ENCODE results near the gene GNL3.

Gene GNL3

DNA sequence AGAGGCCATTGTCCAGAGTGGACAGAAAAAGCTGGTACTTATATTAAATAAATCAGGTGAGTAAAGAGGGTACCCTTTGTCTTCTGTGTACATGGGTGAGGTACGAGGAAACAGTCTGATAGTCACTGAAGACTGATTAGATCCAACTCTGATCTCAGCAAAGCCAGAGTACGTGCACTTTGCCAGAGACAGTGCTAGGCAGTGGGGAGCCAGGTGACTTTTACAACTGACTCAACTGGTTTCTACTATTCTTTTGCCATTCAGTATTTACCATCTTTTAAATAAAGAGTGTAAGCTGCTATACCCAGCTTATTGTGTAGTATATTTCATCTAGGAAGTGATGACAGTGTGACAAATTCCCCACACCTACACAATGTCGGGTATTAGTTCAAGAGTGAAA is 3.3 kb downstream of the GNL3 start:
- no peak for DNase-seq (ENCODE audit: low read depth)

GRCh38 chr3:52690560-52690959 is 4.7 kb downstream of the GNL3 start:
- no peak for DNase-seq (ENCODE audit: low read depth)

GRCh38 chr3:52693071-52693470 is 7.2 kb downstream of the GNL3 start:
- no peak for DNase-seq (ENCODE audit: low read depth)

DNA sequence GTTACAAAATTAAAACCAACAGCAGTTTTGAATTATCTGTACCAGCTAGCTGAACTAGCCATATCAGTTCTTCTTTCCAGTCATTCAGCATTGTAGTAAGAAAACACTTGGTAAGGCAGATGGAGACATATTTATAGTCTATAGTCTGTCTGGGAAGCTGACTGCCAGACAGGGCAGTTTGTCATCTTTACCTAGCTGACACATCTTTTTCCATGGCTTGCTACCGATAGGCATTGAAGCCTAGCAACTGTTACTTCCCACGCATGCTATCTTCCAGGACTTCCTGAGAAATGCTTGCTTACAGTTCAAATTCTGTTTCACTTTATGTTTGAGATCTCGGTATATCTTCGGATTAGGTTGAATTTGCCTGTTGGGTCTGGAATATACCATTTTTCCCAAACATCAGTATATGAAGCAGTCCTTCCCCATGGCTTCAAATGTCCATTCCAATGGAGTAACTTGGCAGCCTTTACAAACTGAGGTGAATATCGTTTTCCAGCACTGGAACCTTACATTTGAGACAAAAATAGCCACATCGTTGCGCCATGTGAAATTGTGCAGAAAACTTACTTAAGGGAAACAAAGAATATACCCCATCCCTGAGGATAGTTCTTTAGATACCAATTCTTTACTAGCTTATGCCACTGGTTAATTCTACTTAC is 8.8 kb downstream of the GNL3 start:
- no peak for DNase-seq (ENCODE audit: low read depth)

DNA sequence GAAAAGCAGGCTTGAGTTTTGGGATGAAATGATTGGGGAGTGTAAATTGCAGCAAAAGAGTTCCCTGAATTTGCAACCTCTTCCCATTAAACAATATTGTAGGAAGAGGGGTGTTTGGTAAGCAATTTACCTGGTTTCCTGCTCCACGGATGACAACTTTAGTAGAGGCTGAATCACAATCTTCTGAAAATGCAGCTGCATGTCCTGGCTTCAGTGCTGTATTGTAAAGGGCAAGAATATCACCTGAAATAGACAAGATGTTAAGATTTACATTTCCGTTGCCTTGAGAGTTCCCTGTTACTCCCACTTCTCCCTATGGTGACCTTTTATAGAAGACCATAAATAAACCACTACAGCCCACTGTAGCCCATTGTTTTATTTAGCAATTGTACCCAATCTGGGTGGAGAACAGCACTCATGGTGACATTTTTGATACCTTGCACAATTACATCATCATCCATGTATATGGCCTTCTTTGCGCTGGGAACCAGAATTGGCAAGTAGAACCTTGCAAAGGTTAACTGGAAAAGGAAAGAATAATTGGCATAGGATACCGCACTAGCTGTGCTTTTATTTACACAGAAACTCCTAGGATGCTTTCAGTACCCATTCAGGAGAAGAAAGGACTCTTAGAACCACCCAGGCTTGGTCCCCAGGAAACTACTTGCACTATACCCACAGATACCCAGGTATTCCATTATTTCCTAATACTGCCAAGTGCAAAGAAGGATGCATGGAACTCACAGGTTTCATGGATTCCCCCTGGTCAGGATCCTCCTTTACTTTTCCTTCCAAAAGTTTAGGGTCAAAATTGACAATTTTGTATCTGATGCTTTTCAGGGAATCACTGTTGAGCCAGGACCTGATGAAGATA is 10.2 kb downstream of the GNL3 start:
- DNase-seq (ENCODE audit: low read depth): no peak

- DNase-seq (ENCODE audit: low read depth): no peak
Observed at GRCh38 chr3:52696830-52697631, 11.2 kb downstream of the GNL3 start.

- no peak for DNase-seq (ENCODE audit: low read depth)
Observed at GRCh38 chr3:52697632-52697965, 11.8 kb downstream of the GNL3 start.

GRCh38 chr3:52703341-52703740 is 17.5 kb downstream of the GNL3 start:
- DNase-seq (ENCODE audit: low read depth): no peak

DNA sequence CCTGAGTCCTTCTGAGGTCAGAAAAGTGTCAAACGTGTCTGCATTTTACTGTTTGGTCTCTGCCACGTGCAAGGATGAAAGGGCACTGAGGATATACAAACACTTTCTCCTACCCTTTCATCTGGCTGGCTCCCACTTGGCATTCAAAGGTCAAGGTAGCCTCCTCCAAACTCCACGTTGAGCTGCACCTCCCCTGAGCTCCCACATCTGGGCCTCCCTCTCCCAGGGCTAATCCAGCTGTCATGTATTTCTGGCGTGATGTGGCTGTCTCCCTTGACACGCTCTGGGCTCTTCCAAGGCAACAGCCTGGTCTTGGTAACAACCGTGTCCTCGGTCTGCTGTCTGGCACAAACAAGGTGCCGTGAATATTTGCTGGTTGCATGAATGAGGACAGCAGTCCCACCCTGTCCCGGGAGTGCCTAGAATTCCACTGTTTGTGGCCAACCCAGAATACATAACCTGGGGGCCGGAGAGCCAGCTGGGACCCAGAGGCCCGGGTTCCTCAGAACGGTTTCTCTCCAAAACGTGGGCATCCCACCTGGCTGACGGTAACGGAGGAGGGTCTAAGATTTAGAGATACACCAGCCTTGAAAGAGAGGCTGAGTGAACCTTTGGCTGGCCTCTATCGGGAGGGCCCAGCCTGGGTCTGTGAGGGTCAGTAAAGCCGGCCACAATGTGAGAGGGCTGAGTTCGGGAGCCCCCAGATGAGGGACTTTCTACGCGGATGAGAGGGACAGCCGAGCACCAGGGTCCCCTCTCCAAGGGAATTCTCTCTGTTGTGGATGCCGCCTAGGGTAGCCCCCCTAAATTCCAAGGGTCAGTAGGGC is 19.0 kb downstream of the GNL3 start:
- DNase-seq (ENCODE audit: low read depth): no peak

- no peak for DNase-seq (ENCODE audit: low read depth)
Observed at GRCh38 chr3:52705438-52705687, 19.5 kb downstream of the GNL3 start.

- DNase-seq (ENCODE audit: low read depth): peak; percentile 77
Observed at GRCh38 chr3:52705688-52706686, 20.2 kb downstream of the GNL3 start, which contains the start of the genes GLT8D1 and SPCS1. Gene GLT8D1 (minus strand): TSS chr3:52705791. CDS start chr3:52700460, 5,331 bp downstream. Gene SPCS1 (plus strand): TSS chr3:52706106. CDS start chr3:52706247, 141 bp downstream.

DNA sequence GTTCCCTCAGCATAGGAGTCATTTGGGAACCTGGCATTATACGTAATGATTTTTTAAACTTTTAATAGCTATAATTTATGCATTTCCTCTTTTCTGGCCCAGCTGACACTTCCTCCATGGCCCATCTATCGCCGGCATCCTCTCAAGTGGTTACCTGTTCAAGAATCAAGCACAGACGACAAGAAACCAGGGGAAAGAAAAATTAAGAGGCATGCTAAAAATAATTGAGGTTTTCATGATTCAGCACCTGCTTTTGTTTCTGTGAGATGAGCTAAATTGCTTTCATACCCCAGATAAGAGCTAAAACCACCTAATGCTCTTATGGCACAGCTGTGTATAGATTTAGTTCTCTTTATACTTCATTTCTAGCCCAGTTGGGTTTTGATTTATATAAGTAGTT is 21.8 kb downstream of the GNL3 start:
- DNase-seq (ENCODE audit: low read depth): no peak

DNA sequence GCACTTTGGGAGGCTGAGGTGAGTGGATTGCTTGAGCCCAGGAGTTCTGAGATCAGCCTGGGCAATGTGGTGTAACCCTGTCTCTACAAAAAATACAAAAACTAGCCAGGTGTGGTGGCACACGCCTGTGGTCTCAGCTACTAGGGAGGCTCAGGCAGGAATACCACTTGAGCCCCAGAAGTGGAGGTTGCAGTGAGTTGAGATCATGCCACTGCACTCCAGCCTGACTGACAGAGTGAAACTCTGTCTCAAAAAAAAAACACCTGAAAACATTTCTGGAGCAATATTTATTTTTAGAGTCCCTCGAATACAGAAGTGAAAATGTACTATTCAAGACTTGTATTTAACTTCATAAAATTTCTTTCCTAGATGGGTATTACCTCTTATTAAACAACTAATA is 24.7 kb downstream of the GNL3 start:
- DNase-seq (ENCODE audit: low read depth): no peak

GRCh38 chr3:52712291-52713212 is 26.7 kb downstream of the GNL3 start:
- no peak for DNase-seq (ENCODE audit: low read depth)

DNA sequence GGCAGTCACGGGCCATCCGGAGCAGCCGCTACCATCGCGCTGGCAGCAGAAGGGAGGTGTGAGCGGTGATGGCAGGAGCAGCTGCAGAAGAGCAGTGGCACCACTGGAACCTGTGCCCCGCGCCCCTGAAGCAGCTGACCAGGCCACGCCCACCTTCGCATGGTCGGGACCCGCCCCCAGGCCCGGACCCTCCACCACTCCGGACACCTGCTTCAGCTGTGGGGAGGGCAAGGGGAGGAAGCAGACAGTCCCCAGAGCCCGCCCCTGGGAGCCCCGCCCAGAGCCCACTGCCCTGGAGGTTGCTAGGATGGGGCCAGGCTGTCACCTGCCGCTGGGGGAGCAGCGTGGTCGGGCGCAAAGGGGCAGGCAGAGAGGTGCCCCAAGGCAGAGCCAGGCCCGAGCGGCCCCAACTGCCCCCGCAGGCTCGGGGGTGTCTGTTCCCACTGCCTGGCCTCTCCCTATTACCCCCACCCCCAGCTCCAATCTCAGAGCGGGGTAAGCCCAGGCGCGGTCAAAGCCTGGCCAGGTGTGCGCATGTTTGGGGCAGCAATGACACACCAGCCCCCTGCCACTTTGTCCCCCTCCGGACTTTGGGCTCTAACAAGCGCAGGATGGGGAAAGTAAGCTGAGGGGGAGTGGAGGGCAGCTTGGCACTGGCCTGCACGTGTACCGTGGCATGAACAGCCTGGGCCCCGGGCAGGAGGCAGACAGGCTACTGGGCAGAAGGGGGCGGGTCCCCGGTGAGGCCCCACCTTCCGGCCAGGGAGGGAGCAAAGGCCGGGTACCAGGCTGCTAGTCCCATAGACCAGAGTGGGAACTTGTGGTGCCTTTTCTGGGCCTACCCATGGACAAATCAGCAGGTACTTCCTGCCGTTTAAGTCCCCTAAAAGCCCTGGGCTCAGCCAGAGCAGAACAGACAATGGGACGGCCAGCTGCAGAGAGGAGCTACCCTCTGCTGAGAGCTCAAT is 28.8 kb downstream of the GNL3 start:
- no peak for DNase-seq (ENCODE audit: low read depth)

DNA sequence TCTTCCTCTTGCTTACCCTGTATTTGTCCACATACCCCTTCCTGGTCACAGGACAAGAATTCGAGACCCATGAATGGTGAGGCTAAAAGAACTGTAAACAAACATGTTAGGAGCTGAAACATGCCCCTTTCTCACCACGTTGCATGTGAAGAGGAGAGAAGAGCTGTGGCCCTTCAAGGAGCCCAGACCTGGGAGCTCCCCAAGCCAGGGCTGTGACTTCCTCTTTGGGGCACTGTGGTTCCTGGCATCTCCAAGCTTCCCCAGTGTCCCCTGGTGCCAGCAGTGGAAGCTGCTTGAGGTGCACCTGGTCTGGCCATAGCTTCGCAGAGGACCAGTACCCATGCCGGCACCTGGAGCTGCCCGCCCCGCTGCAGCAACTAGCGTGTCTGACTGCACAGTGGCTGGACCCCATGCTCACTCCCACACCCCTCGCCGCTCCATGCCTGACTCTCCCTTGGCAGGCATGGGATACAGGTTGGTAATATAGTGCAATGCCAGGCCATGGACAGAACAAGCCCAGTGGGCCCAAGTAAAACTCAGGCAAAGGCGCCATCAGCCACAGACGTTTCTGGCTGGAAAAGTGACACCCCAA is 30.0 kb downstream of the GNL3 start:
- no peak for DNase-seq (ENCODE audit: low read depth)

- DNase-seq (ENCODE audit: low read depth): no peak
Observed at GRCh38 chr3:52719618-52720017, 33.8 kb downstream of the GNL3 start.

Measured in T follicular helper cell (primary cell).